Measurements from ENCODE around the gene DPP6. TPM values are rescaled to one million over a fixed set of nuclear protein-coding genes. Genes with fewer than 3 reads are reported as not detected.
"Not testable (repeated sequence)": the region's sequence is repeated elsewhere in the genome, so short reads cannot be mapped to it uniquely, and the experiment has no call there.

The DPP6 gene
- total and polyA plus RNA-seq, 5 donors, result 0.07 to 0.35 (median 0.11) TPM; not detected in 2

GRCh38 chr7:154649434-154649833 is 597.2 kb downstream of the DPP6 start:
- ATAC-seq (no peak), DNase-seq (no peak)
- intact Hi-C loops (cut with DNase I), result no loop called here
- Histone ChIP-seq H3K27ac (ENCODE audit: low read length) (no peak overlapping the region), H3K4me3 (ENCODE audit: low read length) (no peak overlapping the region), H3K4me1 (ENCODE audit: control insufficient read depth, insufficient read depth, low read length) (no peaks in the 10 kb centered on the region), H3K9me3 (ENCODE audit: control insufficient read depth, low read length) (no peaks in the 10 kb centered on the region), H3K27me3 (ENCODE audit: control insufficient read depth, insufficient read depth) (no peaks in the 10 kb centered on the region)
- 76% methylated on average over 5 of the region's 5 CpGs for WGBS

- ATAC-seq (no peak), DNase-seq (no peak)
- Histone ChIP-seq H3K27me3 (ENCODE audit: control insufficient read depth, insufficient read depth) (no peaks in the 10 kb centered on the region), H3K4me1 (ENCODE audit: control insufficient read depth, insufficient read depth, low read length) (no peaks in the 10 kb centered on the region), H3K9me3 (ENCODE audit: control insufficient read depth, low read length) (no peaks in the 10 kb centered on the region), H3K4me3 (ENCODE audit: low read length) (no peak overlapping the region), H3K27ac (ENCODE audit: low read length) (no peak overlapping the region)
- intact Hi-C loops (cut with DNase I), result no loop called here
- WGBS, result 57% methylated on average over 4 of the region's 4 CpGs
These were observed 598.1 kb downstream of the DPP6 start for GRCh38 chr7:154650275-154650674.

DNA sequence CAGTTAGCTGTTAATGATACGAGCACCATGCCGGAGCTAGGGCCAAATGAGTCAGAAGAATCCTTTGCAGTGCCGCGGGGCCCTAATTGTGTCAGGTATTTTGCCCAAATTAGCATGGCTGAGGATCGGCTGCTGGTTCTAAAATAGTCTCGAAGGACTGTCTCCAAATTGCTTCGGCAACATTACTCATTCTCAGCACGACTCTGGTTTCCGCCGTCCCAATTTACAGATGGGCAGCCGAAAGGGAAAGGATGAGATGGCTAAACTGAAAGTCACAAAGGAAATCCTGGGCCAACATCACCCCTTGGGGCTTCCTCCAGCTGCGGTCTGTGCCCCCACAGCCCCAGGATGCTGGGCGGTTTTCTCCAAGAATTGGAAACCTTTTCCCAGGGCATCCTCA is 599.3 kb downstream of the DPP6 start:
- Histone ChIP-seq H3K4me3 (ENCODE audit: low read length) (no peak overlapping the region), H3K27me3 (ENCODE audit: control insufficient read depth, insufficient read depth) (no peaks in the 10 kb centered on the region), H3K27ac (ENCODE audit: low read length) (no peak overlapping the region), H3K4me1 (ENCODE audit: control insufficient read depth, insufficient read depth, low read length) (no peaks in the 10 kb centered on the region), H3K9me3 (ENCODE audit: control insufficient read depth, low read length) (no peaks in the 10 kb centered on the region)
- WGBS, result 83% methylated on average over 13 of the region's 13 CpGs
- DNase-seq (no peak), ATAC-seq (no peak)
- intact Hi-C loops (cut with DNase I), result no loop called here

- Histone ChIP-seq H3K4me1 (ENCODE audit: control insufficient read depth, insufficient read depth, low read length) (no peaks in the 10 kb centered on the region), H3K4me3 (ENCODE audit: low read length) (no peak overlapping the region), H3K27me3 (ENCODE audit: control insufficient read depth, insufficient read depth) (no peaks in the 10 kb centered on the region), H3K27ac (ENCODE audit: low read length) (no peak overlapping the region), H3K9me3 (ENCODE audit: control insufficient read depth, low read length) (no peaks in the 10 kb centered on the region)
- intact Hi-C loops (cut with DNase I), result no loop called here
- no peak for DNase-seq
- no peak for ATAC-seq
- 74% methylated on average over 9 of the region's 9 CpGs for WGBS
These were observed 600.4 kb downstream of the DPP6 start for GRCh38 chr7:154652564-154652963.

- intact Hi-C loops (cut with DNase I), result no loop called here
- H3K27ac ChIP-seq (ENCODE audit: low read length), result no peak overlapping the region
- no peaks in the 10 kb centered on the region for H3K4me1 ChIP-seq (ENCODE audit: control insufficient read depth, insufficient read depth, low read length)
- no peaks in the 10 kb centered on the region for H3K9me3 ChIP-seq (ENCODE audit: control insufficient read depth, low read length)
- 83% methylated on average over 1 of the region's 1 CpG for WGBS
- ATAC-seq (no peak), DNase-seq (no peak)
- no peaks in the 10 kb centered on the region for H3K27me3 ChIP-seq (ENCODE audit: control insufficient read depth, insufficient read depth)
- H3K4me3 ChIP-seq (ENCODE audit: low read length), result no peak overlapping the region
These were observed 601.1 kb downstream of the DPP6 start for GRCh38 chr7:154653281-154653680.

DNA sequence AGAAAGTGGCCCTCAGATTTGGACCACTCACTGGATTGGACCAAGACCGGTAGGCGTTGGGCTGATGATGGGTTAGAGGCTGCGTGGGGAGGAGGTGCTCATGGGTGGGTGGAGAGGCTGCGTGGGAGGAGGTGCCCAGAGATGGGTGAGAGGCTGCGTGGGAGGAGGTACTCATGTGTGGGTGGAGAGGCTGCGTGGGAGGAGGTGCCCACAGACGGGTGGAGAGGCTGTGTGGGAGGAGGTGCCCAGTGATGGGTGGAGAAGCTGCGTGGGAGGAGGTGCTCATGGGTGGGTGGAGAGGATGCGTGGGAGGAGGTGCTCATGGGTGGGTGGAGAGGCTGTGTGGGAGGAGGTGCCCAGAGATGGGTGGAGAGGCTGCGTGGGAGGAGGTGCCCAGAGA is 604.4 kb downstream of the DPP6 start:
- H3K4me1 ChIP-seq (ENCODE audit: control insufficient read depth, insufficient read depth, low read length), result no peaks in the 10 kb centered on the region
- peaks cover 2% of the 10 kb centered on the region for H3K9me3 ChIP-seq (ENCODE audit: control insufficient read depth, low read length)
- no peak overlapping the region for H3K27ac ChIP-seq (ENCODE audit: low read length)
- 73% methylated on average over 9 of the region's 10 CpGs for WGBS
- no peak overlapping the region for H3K4me3 ChIP-seq (ENCODE audit: low read length)
- ATAC-seq, result no peak
- DNase-seq, result no peak
- intact Hi-C loops (cut with DNase I), result no loop called here
- H3K27me3 ChIP-seq (ENCODE audit: control insufficient read depth, insufficient read depth), result no peaks in the 10 kb centered on the region

- H3K27me3 ChIP-seq (ENCODE audit: control insufficient read depth, insufficient read depth), result no peaks in the 10 kb centered on the region
These were observed 614.6 kb downstream of the DPP6 start for GRCh38 chr7:154666768-154667167.

DNA sequence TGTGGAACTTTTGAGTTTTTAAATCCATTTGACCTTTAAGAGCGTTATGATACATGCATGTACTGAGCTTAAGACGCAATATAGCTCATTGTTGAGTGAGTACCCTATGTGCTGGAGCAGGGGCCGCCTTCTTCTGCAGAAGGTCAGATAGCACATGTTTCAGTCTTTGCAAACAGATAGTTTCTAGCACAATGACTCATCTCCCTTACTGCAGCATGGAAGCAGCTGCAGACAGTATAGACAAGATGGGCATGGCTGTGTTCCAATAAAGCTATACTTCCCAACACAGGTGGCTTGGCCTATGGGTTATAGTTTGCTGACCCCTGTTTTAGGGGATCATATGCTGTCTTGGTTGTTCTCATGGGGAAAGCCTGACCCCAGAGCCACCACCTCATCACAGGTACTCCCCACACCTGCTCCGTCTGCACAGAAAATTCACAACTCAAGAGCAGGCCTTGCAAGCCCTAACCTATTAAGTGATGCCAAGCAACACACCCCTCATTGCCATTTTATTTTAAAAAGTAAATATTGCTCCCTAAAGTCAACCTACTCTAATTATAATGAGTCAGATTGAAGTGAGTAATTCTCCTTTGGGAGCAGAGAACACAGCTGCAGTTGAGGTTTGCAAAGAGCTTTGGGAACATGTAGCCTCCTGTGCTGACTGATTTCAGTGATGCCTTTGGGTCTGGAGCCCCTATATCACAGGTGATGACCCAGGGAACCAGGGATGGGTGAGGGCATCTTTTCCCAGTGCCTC is 620.6 kb downstream of the DPP6 start:
- DNase-seq (no peak), ATAC-seq (no peak)
- H3K9me3 ChIP-seq (ENCODE audit: control insufficient read depth, low read length), result no peaks in the 10 kb centered on the region
- H3K4me3 ChIP-seq (ENCODE audit: low read length), result no peak overlapping the region
- H3K4me1 ChIP-seq (ENCODE audit: control insufficient read depth, insufficient read depth, low read length), result no peaks in the 10 kb centered on the region
- no peak overlapping the region for H3K27ac ChIP-seq (ENCODE audit: low read length)
- intact Hi-C loops (cut with DNase I), result no loop called here
- 84% methylated on average over 4 of the region's 4 CpGs for WGBS
- no peaks in the 10 kb centered on the region for H3K27me3 ChIP-seq (ENCODE audit: control insufficient read depth, insufficient read depth)

More at GRCh38 chr7:154666768-154667167, 614.6 kb downstream of the DPP6 start:
- no peaks in the 10 kb centered on the region for H3K9me3 ChIP-seq (ENCODE audit: control insufficient read depth, low read length)
- DNase-seq, result no peak
- no peak overlapping the region for H3K27ac ChIP-seq (ENCODE audit: low read length)
- ATAC-seq, result no peak
- H3K4me3 ChIP-seq (ENCODE audit: low read length), result no peak overlapping the region
- H3K4me1 ChIP-seq (ENCODE audit: control insufficient read depth, insufficient read depth, low read length), result no peaks in the 10 kb centered on the region
- intact Hi-C loops (cut with DNase I), result no loop called here
- 87% methylated on average over 1 of the region's 1 CpG for WGBS

GRCh38 chr7:154674191-154674590 is 622.0 kb downstream of the DPP6 start:
- no peak for DNase-seq
- intact Hi-C loops (cut with DNase I), result no loop called here
- no peaks in the 10 kb centered on the region for H3K9me3 ChIP-seq (ENCODE audit: control insufficient read depth, low read length)
- no peaks in the 10 kb centered on the region for H3K27me3 ChIP-seq (ENCODE audit: control insufficient read depth, insufficient read depth)
- H3K4me1 ChIP-seq (ENCODE audit: control insufficient read depth, insufficient read depth, low read length), result no peaks in the 10 kb centered on the region
- no peak for ATAC-seq
- WGBS, result 73% methylated on average over 6 of the region's 6 CpGs
- H3K4me3 ChIP-seq (ENCODE audit: low read length), result no peak overlapping the region
- H3K27ac ChIP-seq (ENCODE audit: low read length), result no peak overlapping the region

DNA sequence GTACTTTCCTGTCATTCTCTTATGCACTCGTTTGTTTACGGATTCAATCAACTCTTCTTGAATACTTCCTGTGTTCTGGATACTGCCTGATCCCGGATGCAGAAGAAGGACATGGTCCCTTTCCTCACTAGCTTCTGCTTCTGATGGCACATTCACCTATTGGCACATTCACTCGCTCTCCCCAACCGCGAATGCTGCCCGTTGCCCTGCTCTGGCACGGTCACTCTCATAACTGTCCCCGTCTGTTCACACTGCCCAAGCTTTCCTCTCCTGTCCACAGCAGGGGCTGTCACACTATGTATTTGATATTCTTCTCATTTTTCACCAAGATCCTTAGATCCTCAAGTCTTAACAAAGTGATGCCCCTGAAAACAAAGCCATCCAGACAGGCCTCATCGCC is 623.4 kb downstream of the DPP6 start:
- ATAC-seq (no peak), DNase-seq (no peak)
- no peaks in the 10 kb centered on the region for H3K4me1 ChIP-seq (ENCODE audit: control insufficient read depth, insufficient read depth, low read length)
- WGBS, result 88% methylated on average over 10 of the region's 10 CpGs
- no peaks in the 10 kb centered on the region for H3K27me3 ChIP-seq (ENCODE audit: control insufficient read depth, insufficient read depth)
- H3K27ac ChIP-seq (ENCODE audit: low read length), result no peak overlapping the region
- no peak overlapping the region for H3K4me3 ChIP-seq (ENCODE audit: low read length)
- no peaks in the 10 kb centered on the region for H3K9me3 ChIP-seq (ENCODE audit: control insufficient read depth, low read length)
- intact Hi-C loops (cut with DNase I), result no loop called here

DNA sequence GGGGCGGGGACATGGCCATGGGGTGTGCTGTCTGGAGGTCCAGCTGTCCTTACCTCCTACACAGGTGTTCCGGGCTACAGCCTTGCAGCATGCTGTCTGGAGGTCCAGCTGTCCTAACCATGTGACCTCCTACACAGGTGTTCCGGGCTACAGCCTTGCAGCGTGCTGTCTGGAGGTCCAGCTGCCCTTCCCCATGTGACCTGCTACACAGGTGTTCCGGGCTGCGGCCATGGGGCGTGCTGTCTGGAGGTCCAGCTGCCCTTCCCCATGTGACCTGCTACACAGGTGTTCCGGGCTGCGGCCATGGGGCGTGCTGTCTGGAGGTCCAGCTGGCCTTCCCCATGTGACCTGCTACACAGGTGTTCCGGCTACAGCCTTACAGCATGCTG is 623.8 kb downstream of the DPP6 start:
- H3K4me3 ChIP-seq (ENCODE audit: low read length); H3K4me1 ChIP-seq (ENCODE audit: control insufficient read depth, insufficient read depth, low read length); DNase-seq; H3K27me3 ChIP-seq (ENCODE audit: control insufficient read depth, insufficient read depth); H3K9me3 ChIP-seq (ENCODE audit: control insufficient read depth, low read length); intact Hi-C loops (cut with DNase I); ATAC-seq; H3K27ac ChIP-seq (ENCODE audit: low read length): not testable (repeated sequence)
- 91% methylated on average over 11 of the region's 11 CpGs for WGBS
